CD4-positive, alpha-beta T cell treated with Interleukin-12 subunit alpha and Interleukin-12 subunit beta, for 1 hour (primary cell): ENCODE data around the gene C4BPA.

Source experiments
- DNase-seq: peaks from one replicate; pipeline ENCODE4 v3.0.0-alpha.2; 2020

C4BPA gene

GRCh38 chr1:207194197-207194596, 90.2 kb downstream of the C4BPA start:
- no peak for DNase-seq
